IPS-18c (cell line): Measurements from ENCODE around the gene STX2.
A peak's percentile ranks its signal among the peaks of the same experiment; 100 is the strongest.

ENCODE experiments used
- H3K4me3 ChIP-seq: 2 replicates; pipeline ENCODE4 v1.7.0; 2013; ENCODE audit warnings: low read depth, mild to moderate bottlenecking, low read length, moderate library complexity; ENCODE audit not compliant: insufficient read depth
- H3K9me3 ChIP-seq: one replicate; pipeline ENCODE4 v1.6.1; 2013; ENCODE audit warnings: mild to moderate bottlenecking, low read length, moderate library complexity; ENCODE audit not compliant: control insufficient read depth, insufficient read depth

STX2 gene

GRCh38 chr12:130846369-130846768, 7.3 kb upstream of the STX2 start:
- H3K4me3 ChIP-seq = no peak overlapping the region
- no peaks in the 10 kb centered on the region for H3K9me3 ChIP-seq

GRCh38 chr12:130839770-130840404, 837 bp upstream of the STX2 start:
- no peaks in the 10 kb centered on the region for H3K9me3 ChIP-seq
- H3K4me3 ChIP-seq = peak overlapping the region; percentile 28; the same call in 1 of the 2 replicates

DNA sequence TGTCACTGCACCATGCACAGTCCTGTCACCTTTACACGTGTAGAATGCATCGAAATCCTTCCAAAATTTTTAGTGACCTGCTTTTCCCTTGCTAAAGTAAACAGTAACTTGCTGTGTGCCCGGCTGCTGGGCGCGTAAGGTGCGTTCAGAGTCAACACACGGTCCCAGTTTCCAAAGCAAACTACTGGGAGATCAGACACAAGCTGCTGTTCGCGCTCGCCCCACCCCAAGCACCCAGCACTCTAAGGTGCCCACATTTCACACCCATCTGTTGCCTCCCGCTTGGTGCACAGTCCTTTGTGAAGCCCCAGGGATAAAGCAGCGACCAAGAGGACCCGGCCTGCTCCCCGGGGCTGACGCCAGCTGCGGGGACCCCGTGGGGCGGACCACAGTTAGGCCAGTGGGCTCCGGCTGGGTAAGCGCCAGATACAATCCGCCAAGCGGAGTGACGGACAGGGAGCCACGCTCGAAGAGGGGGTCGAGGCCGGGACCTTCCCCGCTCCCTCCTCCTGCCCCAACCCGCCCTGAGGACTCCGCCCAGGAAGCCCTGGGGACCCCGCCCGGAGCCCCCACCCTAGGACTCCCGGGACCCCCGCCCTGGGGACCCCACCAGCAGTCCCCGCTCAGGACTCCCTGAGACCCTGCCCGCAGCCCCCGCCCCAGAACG, 633 bp downstream of the STX2 start:
- Histone ChIP-seq H3K9me3 (no peaks in the 10 kb centered on the region), H3K4me3 (peak overlapping the region; percentile 77)

DNA sequence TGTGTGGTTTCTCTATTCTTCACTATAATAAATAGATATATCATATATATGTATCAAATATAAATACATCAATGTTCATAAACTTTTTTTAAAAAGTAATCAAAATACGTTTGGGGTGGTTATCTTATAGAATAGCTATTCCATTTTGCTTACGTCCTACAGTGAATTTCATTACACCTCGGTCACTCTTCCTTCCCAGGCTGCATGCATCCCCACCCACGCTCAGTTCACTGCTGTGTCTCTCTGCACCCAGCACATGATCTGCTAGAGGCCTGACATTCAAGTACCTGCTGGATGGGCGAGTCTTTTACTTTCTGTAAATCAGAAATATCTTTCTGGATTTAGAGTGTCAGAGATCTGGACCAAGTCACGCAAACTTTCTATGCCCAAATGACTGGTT, 3.6 kb downstream of the STX2 start:
- Histone ChIP-seq H3K4me3 (no peak overlapping the region), H3K9me3 (no peaks in the 10 kb centered on the region)

DNA sequence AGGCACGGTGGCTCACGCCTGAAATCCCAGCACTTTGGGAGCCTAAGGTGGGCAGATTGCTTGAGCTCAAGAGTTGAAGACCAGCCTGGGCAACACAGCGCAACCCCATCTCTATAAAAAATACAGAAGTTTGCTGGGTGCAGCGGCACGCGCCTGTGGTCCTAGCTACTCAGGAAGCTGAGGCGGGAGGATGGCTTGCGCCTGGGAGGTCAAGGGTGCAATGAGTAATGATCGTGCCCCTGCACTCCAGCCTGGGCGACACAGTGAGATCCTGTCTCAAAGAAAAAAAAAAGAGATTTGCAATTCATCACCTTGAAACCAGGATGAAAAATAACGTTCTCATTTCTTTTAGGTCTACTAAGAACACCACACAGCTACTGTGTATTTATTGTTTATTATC, 4.0 kb downstream of the STX2 start:
- Histone ChIP-seq H3K9me3 (no peaks in the 10 kb centered on the region), H3K4me3 (no peak overlapping the region)

GRCh38 chr12:130832561-130833209, 6.4 kb downstream of the STX2 start:
- Histone ChIP-seq H3K4me3 (no peak overlapping the region), H3K9me3 (no peaks in the 10 kb centered on the region)

GRCh38 chr12:130831876-130832405, 7.1 kb downstream of the STX2 start:
- H3K4me3 ChIP-seq = no peak overlapping the region
- H3K9me3 ChIP-seq = no peaks in the 10 kb centered on the region

DNA sequence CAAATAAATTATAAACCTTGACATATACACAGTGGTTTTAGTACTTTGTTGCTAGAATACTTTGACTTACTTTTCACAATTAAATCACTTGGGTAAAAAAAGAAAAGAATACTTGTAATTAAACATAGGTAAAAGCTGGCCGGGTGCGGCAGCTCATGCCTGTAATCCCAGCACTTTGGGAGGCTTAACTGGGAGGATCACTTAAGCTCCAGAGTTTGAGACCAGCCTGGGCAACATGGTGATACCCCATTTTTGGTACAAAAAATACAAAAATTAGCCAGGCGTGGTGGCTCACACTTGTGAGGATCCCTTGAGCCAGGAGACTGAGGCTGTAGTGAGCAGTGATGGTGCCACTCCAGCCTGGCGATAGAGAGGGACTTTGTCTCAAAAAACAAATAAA, 7.8 kb downstream of the STX2 start:
- peaks cover 2% of the 10 kb centered on the region for H3K9me3 ChIP-seq
- H3K4me3 ChIP-seq = no peak overlapping the region

GRCh38 chr12:130830246-130830551, 8.9 kb downstream of the STX2 start:
- Histone ChIP-seq H3K9me3 (peaks cover 2% of the 10 kb centered on the region), H3K4me3 (no peak overlapping the region)

GRCh38 chr12:130829391-130830245, 9.4 kb downstream of the STX2 start:
- Histone ChIP-seq H3K4me3 (no peak overlapping the region), H3K9me3 (peaks cover 2% of the 10 kb centered on the region)

GRCh38 chr12:130828895-130829294, 10.2 kb downstream of the STX2 start:
- Histone ChIP-seq H3K9me3 (peaks cover 2% of the 10 kb centered on the region), H3K4me3 (no peak overlapping the region)

- Histone ChIP-seq H3K9me3 (peaks cover 2% of the 10 kb centered on the region), H3K4me3 (no peak overlapping the region)
These were observed 11.6 kb downstream of the STX2 start for GRCh38 chr12:130827432-130827831.

DNA sequence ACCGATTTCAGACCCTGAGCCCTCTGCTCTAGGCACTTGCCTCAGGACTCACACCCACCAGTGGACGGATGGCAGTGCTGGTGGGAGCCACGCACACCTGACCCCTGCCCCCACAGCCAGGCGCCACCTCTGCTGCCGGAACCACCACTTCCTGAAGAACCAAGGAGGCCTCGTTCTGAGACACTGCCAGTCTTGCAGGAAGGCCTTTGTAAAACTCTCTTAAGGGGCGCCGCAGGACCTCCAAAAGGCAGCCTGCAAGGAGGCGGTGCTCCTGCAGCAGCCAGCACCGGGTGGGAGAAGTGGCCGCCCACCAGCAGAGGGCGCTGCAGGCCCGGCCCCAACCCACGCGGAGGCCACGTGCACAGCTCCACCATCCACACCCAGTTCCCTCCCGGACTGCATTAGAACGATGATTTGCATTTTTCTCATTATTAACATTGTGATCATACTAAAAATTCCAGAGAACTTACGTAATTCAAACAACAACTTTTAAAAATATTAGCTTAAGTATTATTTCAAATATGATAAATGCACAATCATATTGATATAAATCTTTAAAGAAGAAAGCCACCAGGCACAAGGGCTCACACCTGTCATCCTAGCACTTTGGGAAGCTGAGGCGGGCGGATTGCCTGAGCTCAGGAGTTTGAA, 12.8 kb downstream of the STX2 start:
- Histone ChIP-seq H3K4me3 (no peak overlapping the region), H3K9me3 (peaks cover 2% of the 10 kb centered on the region)

GRCh38 chr12:130825771-130826150, 13.3 kb downstream of the STX2 start:
- peaks cover 2% of the 10 kb centered on the region for H3K9me3 ChIP-seq

GRCh38 chr12:130819681-130820080, 19.4 kb downstream of the STX2 start:
- Histone ChIP-seq H3K9me3 (no peaks in the 10 kb centered on the region), H3K4me3 (no peak overlapping the region)

More at GRCh38 chr12:130825771-130826150, 13.3 kb downstream of the STX2 start:
- no peak overlapping the region for H3K4me3 ChIP-seq

- Histone ChIP-seq H3K9me3 (peaks cover under 1% of the 10 kb centered on the region), H3K4me3 (no peak overlapping the region)
These were observed 20.1 kb downstream of the STX2 start for GRCh38 chr12:130818635-130819576.
